Forelimb muscle (tissue), 1 donor: ENCODE measurements around the gene CCNY. TPM values are rescaled to one million over a fixed set of nuclear protein-coding genes. Genes with fewer than 3 reads are reported as not detected.

Experiments
- DNase-seq: peaks from one replicate; pipeline ENCODE4 v3.0.0-alpha.2; 2013; ENCODE audit warnings: low read depth
- polyA plus RNA-seq: library from polyadenylated mRNA; unstranded; fragments of 120-200 nt; gene quantifications from one replicate; pipeline ENCODE4 v1.2.1, GENCODE V29; 2013; ENCODE audit not compliant: insufficient read length

CCNY gene
- polyA plus RNA-seq, 1 donor = 81.0 TPM

DNA sequence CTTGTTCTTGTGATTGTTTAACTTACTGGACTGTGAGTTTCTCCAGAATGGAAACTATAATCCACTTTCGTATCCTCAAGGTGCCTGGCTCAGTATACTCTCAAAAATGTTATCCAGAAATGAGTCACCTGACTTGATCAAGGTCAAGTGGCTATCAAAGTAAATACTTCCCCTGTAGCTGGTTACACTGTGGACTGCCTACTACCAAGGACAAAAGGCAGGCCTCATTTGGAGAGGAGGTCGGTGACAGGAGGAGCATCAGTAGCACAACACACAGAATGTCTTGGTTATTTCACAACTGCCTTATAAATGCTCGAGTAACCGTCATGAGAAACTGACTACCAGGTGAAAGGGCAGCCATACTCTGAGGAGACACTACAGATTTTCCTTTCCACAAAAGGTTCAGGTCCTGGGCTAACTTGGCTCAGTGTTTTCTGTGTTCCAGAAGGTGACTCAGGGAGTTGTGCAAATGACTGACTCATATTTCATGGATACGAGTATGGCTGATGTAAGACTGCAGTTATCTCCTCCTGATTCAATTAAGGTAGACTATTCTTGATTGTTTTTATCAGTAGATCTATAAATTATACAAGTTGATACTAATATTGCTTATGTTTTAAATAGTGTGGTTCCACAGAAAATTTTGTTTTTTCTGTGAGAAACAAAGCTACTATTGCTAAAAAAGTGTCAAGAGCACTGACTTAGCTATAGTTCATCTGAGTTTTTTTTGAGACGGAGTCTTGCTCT, 4.2 kb upstream of the CCNY start:
- no peak for DNase-seq

GRCh38 chr10:35334297-35334696, 2.0 kb upstream of the CCNY start:
- DNase-seq = no peak

- DNase-seq = no peak
Measured at GRCh38 chr10:35335133-35336083, 901 bp upstream of the CCNY start.

DNA sequence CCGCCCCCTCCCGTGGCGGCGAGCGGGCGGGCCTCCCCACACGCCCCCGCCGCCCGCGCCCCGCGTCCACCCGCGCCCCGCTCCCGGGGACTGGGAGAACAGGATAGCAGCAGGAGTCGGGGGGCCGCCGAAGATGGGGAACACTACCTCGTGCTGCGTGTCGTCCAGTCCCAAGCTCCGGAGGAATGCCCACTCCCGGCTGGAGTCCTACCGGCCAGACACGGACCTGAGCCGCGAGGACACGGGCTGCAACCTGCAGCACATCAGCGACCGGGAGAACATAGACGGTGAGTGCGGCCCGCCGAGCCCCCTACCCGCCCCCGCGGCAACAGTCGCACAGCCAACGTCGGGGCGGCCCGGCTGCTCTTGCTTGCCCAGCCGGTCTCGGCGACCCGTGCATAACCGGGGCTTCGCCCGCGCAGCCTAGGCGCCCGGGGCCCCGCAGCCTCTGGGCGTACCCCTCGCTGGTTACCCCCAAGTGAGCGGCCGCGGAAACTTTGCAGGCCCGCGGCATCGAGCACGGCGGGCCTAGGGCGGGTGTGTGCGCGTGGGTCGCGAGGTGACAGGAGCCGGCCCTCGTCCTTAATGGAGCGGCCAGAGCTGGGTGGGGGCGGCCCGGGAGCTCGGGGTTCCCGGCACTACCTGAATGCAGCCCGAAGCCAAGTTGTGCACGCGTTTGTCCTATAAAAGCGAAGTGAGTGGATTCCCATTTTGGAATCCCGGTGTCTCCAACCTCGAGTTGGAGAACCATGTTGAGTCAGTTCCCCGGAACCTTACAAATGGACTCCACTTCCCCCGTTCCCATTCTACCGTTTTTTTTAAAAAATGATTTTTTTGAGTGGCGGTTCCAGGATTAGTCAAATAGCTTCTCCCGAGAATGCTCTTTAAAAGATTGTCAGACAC, 863 bp downstream of the CCNY start:
- no peak for DNase-seq

GRCh38 chr10:35339942-35340341, 3.6 kb downstream of the CCNY start:
- DNase-seq = no peak

DNA sequence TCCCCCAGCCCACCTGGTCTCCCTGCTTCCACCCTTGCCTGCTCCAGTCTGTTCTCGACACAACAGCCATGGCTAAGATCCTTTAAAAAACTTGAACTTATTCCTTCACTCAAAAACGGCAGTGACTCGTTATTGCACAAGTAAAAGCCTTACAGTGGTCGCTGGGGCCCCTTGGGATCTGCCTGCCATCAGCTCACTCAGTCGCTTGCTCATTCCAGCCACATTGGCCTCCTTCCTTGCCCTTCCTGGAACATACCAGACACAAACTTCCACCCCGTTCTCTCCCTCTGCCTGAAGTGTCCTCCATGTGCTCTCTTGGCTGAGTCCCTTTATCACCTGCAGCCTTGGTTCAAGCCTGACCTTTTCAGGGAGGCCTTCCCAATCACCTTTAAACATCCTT, 4.7 kb downstream of the CCNY start:
- no peak for DNase-seq

- no peak for DNase-seq
Measured at GRCh38 chr10:35341521-35341920, 5.2 kb downstream of the CCNY start.

- no peak for DNase-seq
Measured at GRCh38 chr10:35342183-35342753, 6.0 kb downstream of the CCNY start.

- DNase-seq = no peak
Measured at GRCh38 chr10:35343739-35344138, 7.4 kb downstream of the CCNY start.

- DNase-seq = no peak
Measured at GRCh38 chr10:35345383-35345742, 9.1 kb downstream of the CCNY start.

DNA sequence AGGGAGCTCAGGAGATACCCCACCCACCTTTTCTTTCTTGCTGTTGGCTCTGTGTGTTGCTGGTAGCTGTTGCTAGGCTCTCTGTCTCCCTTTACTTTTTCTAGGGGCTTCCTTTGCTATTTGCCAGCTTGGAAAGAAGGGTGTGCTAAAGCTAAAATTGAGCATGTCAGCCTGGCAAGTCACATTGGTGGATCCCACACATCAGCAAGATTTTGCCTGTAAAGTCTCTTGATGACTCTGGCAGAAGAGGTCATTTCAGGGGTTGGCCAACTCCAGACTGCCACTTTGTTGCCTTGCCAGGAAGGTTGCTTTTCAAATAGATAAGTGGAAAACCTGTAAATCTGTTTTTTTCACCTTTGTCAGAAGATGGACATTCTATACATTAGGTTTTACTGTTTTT, 9.9 kb downstream of the CCNY start:
- DNase-seq = no peak

DNA sequence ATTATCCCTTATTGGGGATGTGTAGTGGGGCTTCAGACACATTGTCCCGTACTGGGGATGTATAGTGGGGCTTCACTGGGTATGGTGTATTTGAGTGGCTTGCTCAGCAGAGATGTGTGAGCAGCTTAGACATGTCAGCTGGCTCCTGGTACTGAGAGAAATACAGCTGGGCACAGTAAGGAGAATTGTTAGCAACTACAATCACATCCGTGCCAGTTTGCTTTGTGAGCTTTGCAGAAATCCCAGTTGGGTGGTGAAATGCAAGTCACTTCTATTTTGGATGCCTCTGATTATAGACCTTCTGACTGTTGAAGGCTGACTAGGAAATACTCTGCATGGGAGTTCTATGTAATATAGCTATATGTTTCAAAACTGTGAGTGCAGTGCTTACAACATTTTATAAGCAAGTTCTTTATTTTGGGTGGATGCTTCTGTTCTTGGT, 10.8 kb downstream of the CCNY start:
- DNase-seq = no peak

GRCh38 chr10:35347899-35348608, 11.7 kb downstream of the CCNY start:
- no peak for DNase-seq

GRCh38 chr10:35348609-35349388, 12.5 kb downstream of the CCNY start:
- no peak for DNase-seq

GRCh38 chr10:35349389-35349915, 13.1 kb downstream of the CCNY start:
- no peak for DNase-seq

GRCh38 chr10:35351021-35351420, 14.7 kb downstream of the CCNY start:
- no peak for DNase-seq

DNA sequence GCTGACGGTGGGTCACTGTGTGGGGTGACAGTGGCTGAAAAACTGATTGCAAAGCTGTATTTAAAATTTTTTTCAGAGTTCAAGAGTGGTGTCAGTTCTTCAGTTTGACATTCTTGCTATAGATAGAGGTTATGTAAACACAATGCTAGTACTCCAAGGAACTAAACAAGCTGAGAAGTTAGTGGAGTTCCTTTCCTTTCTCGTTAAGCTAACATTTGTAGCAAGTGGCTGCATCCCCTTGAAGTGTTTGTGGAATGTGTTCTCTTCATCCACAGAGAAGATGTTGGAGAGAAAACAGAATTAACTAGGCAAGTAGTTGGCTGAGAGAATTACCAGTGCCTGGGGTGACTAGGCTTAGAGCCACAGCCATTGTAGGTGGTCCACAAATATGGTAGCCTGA, 15.8 kb downstream of the CCNY start:
- no peak for DNase-seq

GRCh38 chr10:35352512-35352911, 16.2 kb downstream of the CCNY start:
- DNase-seq = no peak

GRCh38 chr10:35353395-35353794, 17.1 kb downstream of the CCNY start:
- DNase-seq = no peak

DNA sequence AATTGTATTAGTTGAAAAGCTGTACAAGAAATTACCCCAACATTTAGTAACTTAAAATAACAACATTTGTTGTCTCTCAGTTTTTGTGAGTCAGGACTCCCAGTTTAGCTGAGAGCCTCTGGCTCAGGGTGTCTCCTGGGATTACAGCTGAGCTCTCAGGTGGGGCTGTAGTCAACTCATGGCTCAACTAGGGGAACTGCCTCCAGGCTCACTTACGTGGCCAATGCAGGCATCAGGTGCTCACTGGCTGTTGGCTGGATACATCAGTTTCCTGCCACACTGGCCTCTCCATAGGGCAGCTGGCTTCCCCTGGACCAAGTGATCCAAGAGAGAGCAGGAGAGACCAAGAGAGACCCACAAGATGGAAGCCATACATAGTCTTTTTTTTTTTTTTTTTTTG, 17.5 kb downstream of the CCNY start:
- DNase-seq = no peak
